Prostate gland (tissue), 2 donors: ENCODE data around the gene CCNL2. TPM values are rescaled to one million over a fixed set of nuclear protein-coding genes. Genes with fewer than 3 reads are reported as not detected.

Experiments
- DNase-seq: peaks from one replicate; pipeline ENCODE4 v3.0.0-alpha.2; 2019; ENCODE audit warnings: low spot score
- H3K27ac ChIP-seq, 2 donors: fragments of 200-600 bp; sonication (generic); 2 replicates each; pipeline ENCODE4 v1.5.1; 2017 to 2019
- H3K27me3 ChIP-seq: fragments of 200-600 bp; sonication (generic); replicated peaks from 2 replicates; pipeline ENCODE4 v1.5.1; 2019; ENCODE audit not compliant: insufficient read depth
- H3K36me3 ChIP-seq, 2 donors: fragments of 200-600 bp; sonication (generic); 1 replicate in 1 of 2; 2 replicates in 1 of 2; pipeline versions ENCODE4 v1.5.1 to v1.8.1; 2017 to 2019
- H3K4me1 ChIP-seq: fragments of 200-600 bp; sonication (generic); replicated peaks from 2 replicates; pipeline ENCODE4 v1.5.1; 2019
- H3K4me3 ChIP-seq, 2 donors: fragments of 200-600 bp; sonication (generic); 2 replicates each; pipeline ENCODE4 v1.5.1; 2017 to 2019
- H3K9me3 ChIP-seq: fragments of 200-600 bp; sonication (generic); 2 replicates; pipeline ENCODE4 v1.5.1; 2017
- POLR2A ChIP-seq: fragments of 450-650 bp; IDR thresholded peaks from one replicate; pipeline ENCODE4 v1.6.1; 2016; ENCODE audit warnings: antibody characterized with exemption, mild to moderate bottlenecking
- POLR2AphosphoS5 ChIP-seq: sonication (generic); formaldehyde crosslinking; IDR thresholded peaks from one replicate; pipeline ENCODE4 v1.6.1; 2017; ENCODE audit warnings: antibody characterized with exemption
- WGBS: methylation state at CpG from one replicate; pipeline ENCODE4 v1.1.5; 2018; 5-methylcytosine and 5-hydroxymethylcytosine counted together
- intact Hi-C: fragments of 100-400 bp; cut with DNase I; formaldehyde crosslinking; loops from one replicate; pipeline ENCODE4 v1.14.2; 2022
- total RNA-seq, 2 donors: library from RNA; depleted of rRNA; stranded (reverse); fragments of >200 nt; gene quantifications; one replicate each; pipeline ENCODE4 v1.1.0, GENCODE V29; 2016
- TF ChIP-seq, protein P1 (sequence below), 4 experiments: fragments of 200-600 bp in 2 of 4; fragments of 450-650 bp in 2 of 4; sonication (generic) in 2 of 4; IDR thresholded peaks; 1 replicate in 3 of 4; 2 replicates in 1 of 4; pipeline ENCODE4 v1.5.1; 2016 to 2019; ENCODE audit warnings: antibody characterized with exemption in 4 of 4, mild to moderate bottlenecking in 2 of 4, moderate library complexity in 2 of 4

CCNL2 gene
- total RNA-seq, 2 donors from 2014 or later = 116 to 242 TPM

GRCh38 chr1:1351511-1352427 is 47.4 kb downstream of the CCNL2 start:
- TF ChIP-seq, protein P1, sequence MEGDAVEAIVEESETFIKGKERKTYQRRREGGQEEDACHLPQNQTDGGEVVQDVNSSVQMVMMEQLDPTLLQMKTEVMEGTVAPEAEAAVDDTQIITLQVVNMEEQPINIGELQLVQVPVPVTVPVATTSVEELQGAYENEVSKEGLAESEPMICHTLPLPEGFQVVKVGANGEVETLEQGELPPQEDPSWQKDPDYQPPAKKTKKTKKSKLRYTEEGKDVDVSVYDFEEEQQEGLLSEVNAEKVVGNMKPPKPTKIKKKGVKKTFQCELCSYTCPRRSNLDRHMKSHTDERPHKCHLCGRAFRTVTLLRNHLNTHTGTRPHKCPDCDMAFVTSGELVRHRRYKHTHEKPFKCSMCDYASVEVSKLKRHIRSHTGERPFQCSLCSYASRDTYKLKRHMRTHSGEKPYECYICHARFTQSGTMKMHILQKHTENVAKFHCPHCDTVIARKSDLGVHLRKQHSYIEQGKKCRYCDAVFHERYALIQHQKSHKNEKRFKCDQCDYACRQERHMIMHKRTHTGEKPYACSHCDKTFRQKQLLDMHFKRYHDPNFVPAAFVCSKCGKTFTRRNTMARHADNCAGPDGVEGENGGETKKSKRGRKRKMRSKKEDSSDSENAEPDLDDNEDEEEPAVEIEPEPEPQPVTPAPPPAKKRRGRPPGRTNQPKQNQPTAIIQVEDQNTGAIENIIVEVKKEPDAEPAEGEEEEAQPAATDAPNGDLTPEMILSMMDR (IDR thresholded peaks at IDR 0.05) = no peak
- TF ChIP-seq POLR2AphosphoS5 (no peak), POLR2A (no peak)
- WGBS = 42% methylated on average over 29 of the region's 29 CpGs
- Histone ChIP-seq H3K27me3 (no peaks in the 10 kb centered on the region), H3K27ac (peak overlapping the region in 1 of 2 donors; percentile 26), H3K4me1 (peaks cover 4% of the 10 kb centered on the region), H3K4me3 (no peak overlapping the region), H3K9me3 (no peaks in the 10 kb centered on the region), H3K36me3 (no peaks in the 10 kb centered on the region)
- no peak for DNase-seq
- intact Hi-C loops = no loop called here

GRCh38 chr1:1349256-1350012 is 49.7 kb downstream of the CCNL2 start, which contains the start of gene DVL1:
TSS of gene DVL1 (minus strand) at chr1:1349418. CDS start at chr1:1349065, 353 bp downstream.
- peak; percentile 33 for DNase-seq
- Histone ChIP-seq H3K4me1 (peaks cover 14% of the 10 kb centered on the region), H3K27me3 (no peaks in the 10 kb centered on the region), H3K4me3 (peak within 1 kb of the TSS; percentile 74 to 82), H3K9me3 (no peaks in the 10 kb centered on the region), H3K27ac (peak within 1 kb of the TSS; percentile 85 to 87), H3K36me3 (no peaks in the 10 kb centered on the region)
- under 1% methylated on average over 26 of the region's 122 CpGs for WGBS
- TF ChIP-seq, protein P1 (IDR thresholded peaks at IDR 0.05) = peak; percentile 33 to 78 (median 54)
- TF ChIP-seq POLR2AphosphoS5 (no peak), POLR2A (peak; percentile 17)
- intact Hi-C loops = loop anchor here (5.0 kb wide), 1 partner anchor 42 kb away; the partner anchor contains the start of genes ACAP3 and PUSL1

GRCh38 chr1:1348420-1349255 is 50.5 kb downstream of the CCNL2 start:
- peaks cover 14% of the 10 kb centered on the region for H3K4me1 ChIP-seq
- intact Hi-C loops = loop anchor here (5.0 kb wide), 1 partner anchor 41 kb away; the partner anchor contains the start of genes ACAP3 and PUSL1
- H3K4me3 ChIP-seq = peak overlapping the region; percentile 60 to 79
- H3K27ac ChIP-seq = peak overlapping the region; percentile 62 to 66
- H3K36me3 ChIP-seq = no peaks in the 10 kb centered on the region
- WGBS = under 1% methylated on average over 67 of the region's 109 CpGs
- no peaks in the 10 kb centered on the region for H3K9me3 ChIP-seq
- TF ChIP-seq, protein P1 (IDR thresholded peaks at IDR 0.05) = no peak
- no peak for TF ChIP-seq POLR2A
- no peak for TF ChIP-seq POLR2AphosphoS5
- DNase-seq = no peak
- no peaks in the 10 kb centered on the region for H3K27me3 ChIP-seq

DNA sequence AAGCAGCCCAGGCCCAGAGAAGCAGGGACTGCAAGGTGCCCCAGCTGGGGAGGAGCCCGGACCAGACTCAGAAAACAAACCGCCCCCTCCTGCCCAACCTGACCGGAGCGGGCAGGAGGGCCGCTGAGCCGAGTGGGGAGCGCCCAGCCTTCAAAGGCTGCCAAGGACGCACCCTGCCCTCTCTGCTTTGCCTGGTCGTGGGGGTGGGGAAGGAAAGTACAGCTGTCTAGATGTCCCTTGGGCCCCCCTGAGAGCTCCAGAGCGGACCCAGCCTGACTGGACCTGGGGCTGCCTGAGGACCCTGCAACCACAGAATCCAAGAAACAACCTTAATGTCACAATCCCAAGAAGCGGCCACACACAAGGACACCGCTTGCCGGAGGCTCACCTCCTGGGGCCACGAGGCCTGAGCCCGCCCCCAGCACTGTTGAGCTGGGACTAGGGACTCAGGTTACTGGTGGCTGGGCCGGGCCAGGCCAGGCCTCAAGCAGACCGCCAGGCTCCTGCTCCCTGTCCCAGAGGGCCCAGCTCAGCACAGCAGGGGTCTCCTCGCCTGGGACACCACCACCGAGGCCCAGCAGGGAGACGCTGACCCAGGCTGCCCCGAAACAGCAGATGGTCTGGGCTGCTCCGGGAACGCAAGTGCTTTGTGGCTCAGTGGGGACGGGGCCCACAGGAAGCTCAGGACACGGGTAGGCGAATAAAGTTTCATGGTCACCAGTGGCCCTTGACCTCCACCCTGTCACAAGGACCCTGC is 51.3 kb downstream of the CCNL2 start:
- intact Hi-C loops = loop anchor here (5.0 kb wide), 1 partner anchor 41 kb away; the partner anchor contains the start of genes ACAP3 and PUSL1
- no peak for DNase-seq
- Histone ChIP-seq H3K4me3 (peak overlapping the region; percentile 60 to 79), H3K36me3 (no peaks in the 10 kb centered on the region), H3K4me1 (peaks cover 14% of the 10 kb centered on the region), H3K9me3 (no peaks in the 10 kb centered on the region), H3K27me3 (no peaks in the 10 kb centered on the region), H3K27ac (peak overlapping the region; percentile 62 to 66)
- 22% methylated on average over 19 of the region's 26 CpGs for WGBS
- TF ChIP-seq, protein P1 (IDR thresholded peaks at IDR 0.05) = no peak
- TF ChIP-seq POLR2A (no peak), POLR2AphosphoS5 (peak; percentile 44)
